Hematopoietic multipotent progenitor cell treated with erythropoietin and hydrocortisone succinate and interleukin-3 and kit ligand, for 17 days (in vitro differentiated cells): ENCODE results near the gene SMOC1.

Experiments
- DNase-seq: peaks from one replicate; pipeline ENCODE4 v3.0.0-alpha.2; 2015; ENCODE audit warnings: low spot score

The SMOC1 gene

GRCh38 chr14:70011098-70011497 lies 131.9 kb downstream of the SMOC1 start:
- DNase-seq = no peak

GRCh38 chr14:70011708-70012107 lies 132.5 kb downstream of the SMOC1 start:
- DNase-seq = no peak

- DNase-seq = peak; percentile 21
Measured at GRCh38 chr14:70013271-70013873, 134.2 kb downstream of the SMOC1 start.

DNA sequence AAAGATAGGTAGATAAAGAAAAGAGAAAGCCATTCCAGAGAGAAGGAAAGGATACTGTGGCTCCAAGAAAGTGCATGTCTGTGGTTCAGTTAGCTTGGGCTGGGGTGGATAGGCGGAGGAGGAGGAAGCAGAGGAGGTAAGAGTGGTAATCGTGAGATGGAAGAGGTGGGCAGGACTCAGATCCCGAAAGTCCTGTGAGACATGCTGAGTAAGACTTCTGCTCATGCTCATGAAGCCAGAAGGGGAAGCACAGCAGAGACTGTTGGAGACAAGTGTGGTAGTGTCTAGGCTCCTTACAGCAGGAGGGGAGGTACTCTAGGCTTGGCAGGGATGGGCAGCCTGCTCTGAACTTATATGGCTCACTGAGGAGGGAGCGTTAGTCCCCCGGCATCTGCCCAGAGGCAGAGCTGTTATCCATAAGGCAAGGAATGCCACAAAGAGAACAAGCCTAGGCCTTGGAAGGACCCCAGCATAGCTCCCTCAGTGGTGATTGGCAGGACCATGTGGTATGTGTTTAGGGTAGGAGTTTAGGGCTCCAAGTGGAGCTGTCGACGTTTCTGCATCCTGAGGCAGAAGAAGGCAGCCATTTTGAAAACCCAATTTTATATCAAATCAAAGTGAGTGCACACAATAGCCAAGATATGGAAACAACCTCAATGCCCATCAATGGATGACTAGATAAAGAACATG lies 135.3 kb downstream of the SMOC1 start:
- DNase-seq = no peak

DNA sequence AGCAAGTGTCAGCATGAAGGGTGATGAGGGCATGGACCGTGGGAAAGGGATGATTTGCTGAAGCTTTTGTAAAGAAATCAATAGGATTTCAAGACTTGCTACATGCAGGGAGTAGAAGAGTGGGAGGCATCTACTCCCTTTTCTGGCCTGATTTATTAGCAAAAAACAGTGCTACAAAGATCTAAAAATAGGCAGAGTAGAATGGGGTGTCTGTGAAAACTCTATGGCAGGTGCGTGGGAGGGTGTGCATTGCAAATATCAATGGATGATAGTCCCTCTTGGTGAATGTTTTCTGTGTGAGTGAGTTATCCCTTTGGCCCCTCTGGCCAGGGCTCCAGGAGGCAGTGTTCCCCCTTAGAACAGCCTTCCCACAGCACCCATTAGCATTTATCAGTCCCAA lies 139.0 kb downstream of the SMOC1 start:
- DNase-seq = no peak

DNA sequence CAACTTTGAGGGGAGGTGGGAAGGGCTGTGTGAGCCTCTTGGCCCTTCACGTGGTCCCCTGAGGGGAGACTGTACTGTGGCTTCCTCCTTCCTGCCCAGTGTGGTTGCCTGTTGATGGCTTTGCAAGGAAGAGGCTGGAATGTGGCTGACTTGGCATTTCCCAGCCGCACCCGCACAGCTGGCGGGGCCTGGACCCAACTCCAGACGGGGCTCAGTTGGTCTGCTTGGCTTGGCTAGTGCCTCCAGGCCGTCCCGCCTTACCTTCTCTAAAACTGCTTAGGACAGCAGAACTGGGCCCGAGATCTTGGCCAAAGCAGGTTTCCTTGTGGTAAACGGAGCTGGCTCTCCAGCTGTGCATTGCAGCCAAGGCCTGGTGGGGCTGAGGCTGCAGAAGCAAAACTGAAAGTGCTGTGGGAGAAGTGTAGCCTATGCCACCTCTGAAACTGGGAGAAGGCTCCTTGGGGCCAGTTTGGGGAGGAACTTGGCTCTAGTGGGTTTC lies 139.5 kb downstream of the SMOC1 start:
- DNase-seq = no peak

GRCh38 chr14:70019695-70020094 lies 140.5 kb downstream of the SMOC1 start:
- DNase-seq = no peak

GRCh38 chr14:70020352-70021170 lies 141.3 kb downstream of the SMOC1 start:
- DNase-seq = no peak

DNA sequence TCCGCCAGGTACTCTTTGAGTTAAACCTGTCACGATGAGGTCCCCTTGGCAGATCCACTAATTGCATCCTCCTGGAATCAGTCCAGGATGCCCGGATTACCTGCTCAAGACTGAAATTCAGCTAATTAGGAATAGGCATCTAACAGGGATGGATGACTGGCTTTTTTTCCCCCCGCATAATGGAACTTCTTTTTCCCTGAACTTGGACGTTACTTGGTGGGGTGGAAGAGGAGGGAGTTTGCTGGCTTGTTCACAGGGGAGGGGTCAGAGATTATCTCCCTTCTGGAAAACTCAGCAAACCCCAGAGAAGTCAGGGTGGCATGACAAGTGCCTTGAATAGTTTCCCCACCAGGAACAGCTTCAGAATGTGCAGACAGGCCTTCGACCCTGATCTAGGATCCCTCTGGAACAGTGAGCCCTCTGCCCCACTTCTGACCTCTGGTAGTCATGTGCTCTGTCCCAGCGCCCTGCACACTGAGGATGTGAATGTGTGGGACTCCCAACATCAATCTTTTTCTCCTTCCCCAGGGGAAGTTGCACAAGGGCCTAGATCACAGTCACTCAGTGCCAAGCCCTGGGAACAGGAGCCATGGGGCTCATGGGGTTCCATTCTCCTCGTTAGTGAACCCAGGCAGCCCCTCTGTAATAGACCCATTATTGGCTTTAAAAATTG lies 142.5 kb downstream of the SMOC1 start:
- DNase-seq = no peak

DNA sequence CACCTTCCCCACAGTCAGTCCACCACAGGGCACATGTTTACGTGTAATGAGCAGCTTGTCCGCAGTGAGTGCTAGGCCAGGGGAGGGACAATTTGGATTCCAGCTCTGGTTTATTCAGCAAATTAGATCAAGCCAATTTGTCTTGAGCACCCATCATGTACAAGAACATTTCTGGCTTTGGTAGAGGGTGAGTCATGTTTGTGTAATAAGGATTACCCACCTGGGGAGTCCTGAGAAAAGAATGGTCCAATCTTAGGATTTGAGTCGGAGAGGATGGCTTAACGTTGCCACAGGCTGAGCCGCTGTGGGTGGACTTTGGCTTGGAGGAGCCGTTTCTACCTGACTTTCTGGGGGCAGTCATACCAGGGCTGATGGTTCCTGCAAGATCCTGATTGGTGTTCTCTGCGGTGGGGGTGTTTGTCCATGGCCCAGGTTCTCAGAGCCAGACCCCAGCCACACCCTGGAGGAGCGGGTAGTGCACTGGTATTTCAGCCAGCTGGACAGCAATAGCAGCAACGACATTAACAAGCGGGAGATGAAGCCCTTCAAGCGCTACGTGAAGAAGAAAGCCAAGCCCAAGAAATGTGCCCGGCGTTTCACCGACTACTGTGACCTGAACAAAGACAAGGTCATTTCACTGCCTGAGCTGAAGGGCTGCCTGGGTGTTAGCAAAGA lies 143.7 kb downstream of the SMOC1 start:
- DNase-seq = no peak

DNA sequence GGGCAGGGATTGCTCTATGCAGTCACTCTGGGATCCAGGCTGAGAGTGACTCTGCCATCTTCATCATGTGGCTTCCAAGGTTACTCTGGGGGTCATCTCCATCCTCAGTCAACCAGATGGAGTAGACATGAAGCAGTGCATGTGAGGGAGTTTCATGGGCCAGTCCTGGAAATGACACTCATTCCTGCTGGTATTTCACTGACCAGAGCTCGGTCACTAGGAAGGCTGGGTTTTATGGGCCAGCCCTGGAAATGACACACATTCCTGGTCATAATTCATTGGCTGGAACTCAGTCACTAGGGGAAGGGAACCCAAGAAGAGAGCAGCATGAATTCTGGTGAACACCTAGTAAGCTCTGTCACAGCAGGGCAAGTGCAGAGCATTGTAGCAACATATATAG lies 144.7 kb downstream of the SMOC1 start:
- DNase-seq = no peak

- peak; percentile 26 for DNase-seq
Measured at GRCh38 chr14:70027785-70028428, 148.7 kb downstream of the SMOC1 start.

DNA sequence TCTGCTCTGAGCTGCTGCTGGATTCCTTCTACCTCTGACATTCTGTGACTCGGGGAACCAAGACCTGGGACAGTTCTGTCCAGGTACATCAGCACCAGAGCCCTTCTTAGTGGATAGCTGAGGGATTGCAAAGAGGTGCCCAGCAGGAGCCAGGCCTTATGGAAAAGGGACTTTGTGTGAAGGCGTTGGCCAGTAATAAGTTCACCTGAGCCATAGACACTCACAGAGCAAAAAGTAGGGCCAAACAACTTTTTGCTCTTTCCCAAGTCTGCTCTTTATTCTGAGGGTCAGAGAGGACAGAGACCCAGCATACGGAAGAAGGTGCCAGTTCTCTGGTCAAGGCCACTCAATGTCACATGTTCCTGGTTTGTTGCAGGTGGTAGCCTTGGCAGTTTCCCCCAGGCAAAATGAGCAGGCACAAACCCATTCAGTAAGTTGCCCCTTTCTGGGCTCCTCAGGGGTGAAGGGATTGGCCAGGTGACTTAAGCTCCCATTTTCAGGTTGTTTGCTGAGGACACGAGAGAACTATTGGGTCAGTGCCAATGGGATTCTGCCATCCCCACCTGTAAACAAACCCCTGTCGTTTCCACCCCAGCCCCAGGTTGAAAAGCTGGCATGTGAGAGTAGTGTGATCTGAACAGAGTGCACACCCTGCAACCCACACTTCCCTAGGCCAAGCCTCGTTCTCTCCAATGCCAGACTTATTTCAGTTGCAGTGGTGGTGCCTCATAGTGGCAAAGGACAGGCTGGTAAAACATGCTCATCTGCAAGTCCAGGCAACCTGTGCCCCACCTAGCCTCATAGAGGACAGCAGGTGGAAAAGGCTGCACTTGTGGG lies 150.3 kb downstream of the SMOC1 start:
- DNase-seq = no peak

DNA sequence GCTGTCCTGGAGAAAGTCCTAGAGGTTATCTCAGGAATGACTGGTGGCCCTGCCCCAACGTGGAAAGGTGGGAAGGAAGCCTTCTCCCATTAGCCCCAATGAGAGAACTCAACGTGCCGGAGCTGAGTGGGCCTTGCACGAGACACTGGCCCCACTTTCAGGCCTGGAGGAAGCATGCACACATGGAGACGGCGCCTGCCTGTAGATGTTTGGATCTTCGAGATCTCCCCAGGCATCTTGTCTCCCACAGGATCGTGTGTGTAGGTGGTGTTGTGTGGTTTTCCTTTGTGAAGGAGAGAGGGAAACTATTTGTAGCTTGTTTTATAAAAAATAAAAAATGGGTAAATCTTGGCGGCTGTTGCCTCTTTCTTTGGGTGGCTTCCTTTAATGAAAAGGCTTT lies 152.8 kb downstream of the SMOC1 start:
- no peak for DNase-seq

DNA sequence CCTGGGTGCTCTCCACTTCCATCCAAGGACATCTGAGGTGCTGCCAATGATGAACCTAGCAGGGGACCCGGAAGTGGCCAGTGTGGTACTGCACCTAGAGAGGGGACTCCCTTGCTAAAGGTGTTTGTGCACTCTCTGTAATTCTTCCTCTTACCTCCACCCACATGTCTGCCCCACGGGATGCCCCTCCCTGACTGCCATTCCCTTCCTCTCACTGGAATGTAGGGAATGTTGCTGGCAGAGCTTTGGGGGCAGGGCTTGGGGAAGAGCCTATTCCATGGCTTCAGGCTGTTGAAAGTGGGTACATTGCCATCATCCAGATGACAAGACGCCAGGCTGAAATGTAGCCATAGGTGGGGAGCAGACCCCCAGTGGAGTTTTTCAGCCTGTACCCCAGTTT lies 153.2 kb downstream of the SMOC1 start:
- DNase-seq = no peak

DNA sequence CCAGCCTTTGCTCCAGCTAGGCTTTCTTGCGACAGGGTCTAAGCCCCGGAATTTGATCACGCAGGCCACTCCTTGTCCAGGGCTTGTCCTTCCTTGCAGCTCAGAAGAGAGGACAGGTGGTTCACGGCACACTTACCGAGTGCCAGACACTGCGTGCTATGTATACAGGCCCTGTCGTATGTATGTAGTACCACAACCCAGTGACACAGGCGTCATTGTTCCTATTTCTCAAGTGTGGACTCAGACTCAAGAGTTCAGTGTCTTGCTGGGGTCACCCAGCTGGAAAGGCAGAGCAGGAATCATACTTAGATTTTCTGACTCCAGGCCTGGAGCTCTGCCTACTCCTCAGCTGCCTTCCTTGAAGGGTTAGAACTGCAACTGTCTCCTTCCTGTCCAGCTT lies 153.9 kb downstream of the SMOC1 start:
- no peak for DNase-seq

- DNase-seq = no peak
Measured at GRCh38 chr14:70033561-70033960, 154.3 kb downstream of the SMOC1 start.

GRCh38 chr14:70034257-70034656 lies 155.0 kb downstream of the SMOC1 start:
- no peak for DNase-seq

DNA sequence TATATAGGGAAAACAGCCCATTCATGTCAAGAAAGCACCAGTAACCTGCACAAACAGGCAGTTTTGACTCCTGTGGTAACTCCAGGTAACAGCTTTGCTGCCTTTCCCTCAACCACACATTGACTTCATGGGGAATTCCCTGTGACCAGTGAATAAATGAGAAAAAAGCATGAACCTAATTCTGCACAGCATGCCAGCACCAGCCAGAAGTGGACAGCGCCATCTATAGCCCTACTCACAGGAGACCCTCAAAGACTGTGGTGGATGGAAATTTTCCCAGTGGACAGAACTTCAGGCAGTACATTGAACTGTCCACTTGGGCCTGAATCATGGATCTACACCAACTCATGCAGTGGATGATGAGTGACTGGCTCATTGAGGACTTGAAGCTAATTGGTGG lies 157.4 kb downstream of the SMOC1 start:
- no peak for DNase-seq

GRCh38 chr14:70043001-70043400 lies 163.8 kb downstream of the SMOC1 start:
- no peak for DNase-seq
